GM19351 (cell line): ENCODE data around the gene SLC22A14.
"Not testable (repeated sequence)": the region's sequence is repeated elsewhere in the genome, so short reads cannot be mapped to it uniquely, and the experiment has no call there.

Source experiments
- ATAC-seq: cut with Tn5 transposase; IDR thresholded peaks from one replicate; pipeline ENCODE4 v1.9.1; 2021; ENCODE audit warnings: mild to moderate bottlenecking, moderate library complexity; ENCODE audit not compliant: unreplicated experiment

Gene SLC22A14, protein sequence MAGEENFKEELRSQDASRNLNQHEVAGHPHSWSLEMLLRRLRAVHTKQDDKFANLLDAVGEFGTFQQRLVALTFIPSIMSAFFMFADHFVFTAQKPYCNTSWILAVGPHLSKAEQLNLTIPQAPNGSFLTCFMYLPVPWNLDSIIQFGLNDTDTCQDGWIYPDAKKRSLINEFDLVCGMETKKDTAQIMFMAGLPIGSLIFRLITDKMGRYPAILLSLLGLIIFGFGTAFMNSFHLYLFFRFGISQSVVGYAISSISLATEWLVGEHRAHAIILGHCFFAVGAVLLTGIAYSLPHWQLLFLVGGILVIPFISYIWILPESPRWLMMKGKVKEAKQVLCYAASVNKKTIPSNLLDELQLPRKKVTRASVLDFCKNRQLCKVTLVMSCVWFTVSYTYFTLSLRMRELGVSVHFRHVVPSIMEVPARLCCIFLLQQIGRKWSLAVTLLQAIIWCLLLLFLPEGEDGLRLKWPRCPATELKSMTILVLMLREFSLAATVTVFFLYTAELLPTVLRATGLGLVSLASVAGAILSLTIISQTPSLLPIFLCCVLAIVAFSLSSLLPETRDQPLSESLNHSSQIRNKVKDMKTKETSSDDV

GRCh38 chr3:38281895-38282686, at the start of gene SLC22A14:
SLC22A14 (plus strand) TSS chr3:38282294; CDS start chr3:38306027, 23,733 bp downstream.
- ATAC-seq, result no peak

DNA sequence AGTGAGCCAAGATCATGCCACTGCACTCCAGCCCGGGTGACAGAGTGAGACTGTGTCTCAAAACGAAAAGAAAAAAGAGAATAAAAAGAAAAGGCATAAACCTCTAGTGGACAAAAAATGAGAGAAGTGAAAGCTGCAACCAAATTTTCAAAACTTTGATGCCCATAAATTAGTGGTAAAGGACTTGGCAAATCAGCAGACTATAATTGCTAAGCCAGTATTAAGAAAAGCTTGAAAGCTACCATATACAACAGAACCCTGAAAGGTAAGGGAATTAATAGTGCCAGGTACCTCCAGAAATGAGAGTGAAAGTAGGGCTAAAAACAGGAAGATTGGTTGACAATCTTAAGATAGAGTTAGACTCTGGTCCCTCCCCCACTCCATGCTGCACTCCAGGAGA, 49.4 kb upstream of the SLC22A14 start:
- ATAC-seq, result no peak

- no peak for ATAC-seq
Measured at GRCh38 chr3:38235466-38235865, 46.6 kb upstream of the SLC22A14 start.

- no peak for ATAC-seq
Measured at GRCh38 chr3:38238416-38239008, 43.6 kb upstream of the SLC22A14 start.

DNA sequence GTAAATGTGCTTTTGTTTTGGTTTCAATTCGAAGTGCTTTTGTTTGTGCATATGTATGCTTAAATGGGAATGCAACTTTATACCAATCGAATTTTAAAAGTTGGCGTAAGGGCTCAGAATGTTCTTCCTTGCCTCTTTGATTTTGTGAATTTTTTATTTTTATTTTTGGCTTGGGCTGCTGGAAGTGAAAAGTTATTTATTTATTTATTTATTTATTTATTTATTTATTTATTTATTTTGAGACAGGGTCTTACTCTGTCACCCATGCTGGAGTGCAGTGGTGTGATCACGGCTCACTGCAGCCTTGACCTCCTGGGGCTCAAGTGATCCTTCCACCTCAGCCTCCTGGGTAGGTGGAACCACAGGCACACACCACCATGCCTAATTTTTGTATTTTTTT, 39.3 kb upstream of the SLC22A14 start:
- ATAC-seq, result not testable (repeated sequence)

- ATAC-seq, result no peak
Measured at GRCh38 chr3:38245930-38246329, 36.2 kb upstream of the SLC22A14 start.

DNA sequence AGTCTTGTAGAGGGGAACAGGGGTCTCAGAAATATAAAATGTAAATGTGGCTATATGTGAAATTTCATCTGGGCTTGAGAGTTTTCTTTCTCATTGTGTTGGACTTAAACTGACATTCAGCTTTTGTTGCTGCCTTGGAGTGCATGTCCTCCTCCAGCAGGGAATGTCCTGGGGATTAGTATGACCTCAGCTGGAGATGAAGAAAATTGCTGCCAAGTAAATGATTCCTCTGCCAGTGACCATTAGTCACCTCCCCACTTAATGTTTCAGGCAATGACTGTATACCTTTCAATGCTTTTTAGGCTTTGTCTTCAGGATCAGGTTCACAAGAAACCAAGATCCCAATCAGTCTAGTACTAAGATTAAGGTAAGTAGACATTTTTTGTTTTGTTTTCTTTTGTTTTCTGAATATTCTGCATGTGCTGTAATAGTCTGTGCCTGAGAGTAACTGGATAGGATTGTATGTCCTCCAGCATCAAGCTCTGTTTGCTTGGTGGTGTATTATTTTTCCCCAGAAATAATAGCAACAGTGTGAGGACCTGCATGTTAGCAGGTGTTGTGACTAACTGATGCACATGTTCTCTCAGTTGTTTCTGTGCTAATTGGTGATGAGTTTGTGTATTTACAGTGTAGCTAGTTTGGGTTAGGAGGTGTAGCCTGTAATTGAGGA, 34.6 kb upstream of the SLC22A14 start:
- ATAC-seq, result no peak

- no peak for ATAC-seq
Measured at GRCh38 chr3:38250198-38250597, 31.9 kb upstream of the SLC22A14 start.

- ATAC-seq, result no peak
Measured at GRCh38 chr3:38251197-38251596, 30.9 kb upstream of the SLC22A14 start.

DNA sequence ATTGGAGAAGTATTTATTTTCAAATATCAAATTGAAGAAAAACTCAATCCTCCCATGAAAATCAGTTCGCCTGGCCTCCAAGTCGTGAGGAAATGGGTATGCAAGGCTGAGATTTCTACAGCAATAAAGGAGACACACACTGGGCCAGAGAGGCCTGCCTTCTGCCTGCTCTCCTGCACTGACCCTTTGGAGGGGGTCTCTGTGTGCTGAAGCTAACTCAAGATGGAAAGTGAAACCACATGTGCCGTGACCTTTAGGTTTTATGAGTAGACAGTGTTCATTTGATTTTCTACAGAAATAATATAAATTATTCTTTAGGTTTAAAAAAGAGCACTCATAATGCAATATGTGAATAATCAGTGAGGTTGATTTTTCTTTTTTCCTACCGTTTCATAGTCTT, 28.4 kb upstream of the SLC22A14 start:
- no peak for ATAC-seq

DNA sequence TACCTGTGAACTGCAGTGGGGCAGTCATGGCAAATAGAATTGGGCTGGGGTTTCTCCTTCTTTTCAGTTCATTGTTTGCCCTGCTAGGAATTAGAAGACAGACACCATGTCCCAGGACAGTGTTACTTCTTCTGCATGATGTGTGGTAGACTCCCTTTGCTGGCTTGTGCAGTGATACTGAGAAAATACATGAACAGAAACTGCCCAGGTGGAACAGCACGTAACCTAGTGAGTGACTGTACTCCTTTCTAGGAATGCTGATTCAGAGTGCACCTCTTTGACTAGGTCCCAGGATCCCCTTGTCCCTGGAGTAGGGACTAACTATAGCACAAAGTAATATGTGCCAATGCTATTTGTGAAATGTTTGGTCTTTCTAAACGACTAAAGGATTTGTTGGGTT, 27.2 kb upstream of the SLC22A14 start:
- no peak for ATAC-seq

GRCh38 chr3:38255627-38256026, 26.5 kb upstream of the SLC22A14 start:
- no peak for ATAC-seq

GRCh38 chr3:38257583-38257982, 24.5 kb upstream of the SLC22A14 start:
- no peak for ATAC-seq

DNA sequence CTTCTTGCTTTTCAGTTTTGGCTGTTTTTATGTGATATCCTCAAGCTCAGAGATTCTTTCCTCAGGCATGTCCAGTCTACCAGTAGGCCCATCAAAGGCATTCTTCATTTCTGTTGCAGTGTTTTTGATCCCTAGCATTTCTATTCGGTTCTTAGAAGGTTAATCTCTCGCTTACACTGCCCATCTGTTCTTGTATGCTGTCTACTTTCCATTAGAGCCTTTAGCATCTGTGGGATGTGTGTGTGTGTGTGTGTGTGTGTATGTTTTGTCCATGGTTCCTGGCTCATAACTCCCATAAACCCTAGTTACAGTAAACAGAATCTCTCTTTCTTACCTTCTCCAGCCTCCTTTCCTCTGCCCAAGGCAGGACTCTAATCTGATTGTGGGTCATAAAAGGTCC, 21.6 kb upstream of the SLC22A14 start:
- ATAC-seq, result no peak

GRCh38 chr3:38264353-38264771, 17.7 kb upstream of the SLC22A14 start:
- no peak for ATAC-seq

DNA sequence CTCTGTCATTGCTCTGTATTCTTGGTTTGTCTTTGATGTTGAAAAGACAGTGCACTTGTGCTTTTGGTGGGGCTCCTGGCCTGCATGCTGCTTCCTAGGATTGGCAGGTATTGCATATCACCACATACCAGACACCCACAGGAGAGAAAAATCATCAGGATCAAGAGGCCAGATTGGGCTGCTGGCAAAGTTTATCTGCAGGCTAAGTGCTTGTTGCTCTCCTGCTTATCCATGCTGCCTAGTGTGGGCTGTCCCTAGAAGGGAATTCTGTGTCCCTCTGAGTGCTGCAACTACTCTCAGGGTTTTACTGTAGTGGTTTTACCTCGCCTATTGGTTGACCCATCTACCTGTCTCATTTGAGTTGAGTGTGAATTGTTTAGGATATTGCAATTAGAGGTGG, 17.3 kb upstream of the SLC22A14 start:
- no peak for ATAC-seq

DNA sequence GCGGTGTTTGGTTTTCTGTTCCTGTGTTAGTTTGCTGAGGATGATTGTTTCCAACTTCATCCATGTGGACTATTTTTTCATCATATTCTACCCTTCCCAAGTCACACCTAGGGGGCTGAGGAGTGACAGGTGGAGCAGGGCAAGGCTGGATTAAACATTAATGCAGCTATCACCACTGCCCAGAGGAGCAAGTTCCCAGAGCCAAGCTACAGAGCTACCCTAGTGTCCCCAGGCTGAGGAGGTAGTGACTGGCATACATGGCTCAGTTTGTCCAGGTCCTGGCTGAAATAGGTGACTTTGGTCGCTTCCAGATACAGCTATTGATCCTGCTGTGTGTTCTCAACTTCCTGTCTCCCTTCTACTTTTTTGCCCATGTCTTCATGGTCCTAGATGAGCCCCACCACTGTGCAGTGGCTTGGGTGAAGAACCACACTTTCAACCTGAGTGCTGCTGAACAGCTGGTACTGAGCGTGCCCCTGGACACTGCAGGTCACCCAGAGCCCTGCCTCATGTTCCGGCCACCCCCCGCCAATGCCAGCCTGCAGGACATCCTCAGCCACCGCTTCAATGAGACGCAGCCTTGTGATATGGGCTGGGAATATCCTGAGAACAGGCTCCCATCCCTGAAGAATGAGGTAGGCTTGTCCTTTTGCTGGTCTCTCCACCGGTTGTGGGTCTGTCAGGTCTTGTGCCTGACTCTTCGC, 16.3 kb upstream of the SLC22A14 start, which contains the start of gene SLC22A13:
Gene SLC22A13 (plus strand): TSS at position 209 of the 704 bp plus-strand sequence. CDS start 49 bp downstream, at position 258.
- ATAC-seq, result no peak

GRCh38 chr3:38266810-38267209, 15.3 kb upstream of the SLC22A14 start:
- ATAC-seq, result no peak

DNA sequence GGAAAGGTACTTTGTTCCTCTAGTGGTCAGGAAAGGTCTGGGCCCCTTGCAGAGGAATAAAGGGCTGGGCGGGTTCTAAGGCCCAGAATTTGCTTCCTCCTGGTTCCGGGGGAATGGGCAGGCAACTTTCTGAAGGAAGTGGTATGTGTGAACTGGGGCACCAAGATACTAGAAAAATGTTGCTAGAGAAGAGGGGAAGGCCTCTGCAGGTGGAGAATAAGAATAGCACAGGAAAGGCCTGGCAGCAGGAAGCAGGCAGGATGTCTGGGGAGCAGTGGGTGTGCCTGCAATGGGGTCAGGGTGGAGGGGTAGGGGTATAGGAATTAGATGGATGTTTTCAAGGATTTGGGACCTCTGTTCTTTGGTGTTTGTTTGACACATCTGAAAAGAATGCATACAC, 14.4 kb upstream of the SLC22A14 start:
- ATAC-seq, result no peak

GRCh38 chr3:38268087-38268486, 14.0 kb upstream of the SLC22A14 start:
- peak; percentile 27 for ATAC-seq
